ENCODE measurements around the gene XPO4.

DNA sequence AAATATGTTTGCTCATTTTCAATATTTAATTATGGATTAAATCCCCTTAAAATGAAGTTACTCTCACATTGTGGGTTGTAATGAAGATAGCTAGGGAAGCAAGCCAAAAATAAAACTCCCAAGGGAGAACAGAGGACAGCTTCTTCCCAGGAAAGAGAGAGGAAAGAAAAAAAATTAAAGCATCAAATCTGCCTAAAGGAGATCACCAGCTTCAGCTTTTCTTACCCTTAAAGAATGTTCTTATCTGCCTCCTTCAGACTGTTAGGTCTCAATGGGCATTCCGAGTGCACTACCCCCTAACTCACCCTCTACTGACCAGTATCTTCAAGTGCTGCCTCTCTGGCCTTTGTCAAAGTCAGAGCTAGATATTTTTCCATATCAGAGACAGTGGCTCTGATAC, 55.2 kb downstream of the XPO4 start:
- no peak for TF ChIP-seq POLR2A (IDR thresholded peaks at IDR 0.05)
- TF ChIP-seq, protein P1, sequence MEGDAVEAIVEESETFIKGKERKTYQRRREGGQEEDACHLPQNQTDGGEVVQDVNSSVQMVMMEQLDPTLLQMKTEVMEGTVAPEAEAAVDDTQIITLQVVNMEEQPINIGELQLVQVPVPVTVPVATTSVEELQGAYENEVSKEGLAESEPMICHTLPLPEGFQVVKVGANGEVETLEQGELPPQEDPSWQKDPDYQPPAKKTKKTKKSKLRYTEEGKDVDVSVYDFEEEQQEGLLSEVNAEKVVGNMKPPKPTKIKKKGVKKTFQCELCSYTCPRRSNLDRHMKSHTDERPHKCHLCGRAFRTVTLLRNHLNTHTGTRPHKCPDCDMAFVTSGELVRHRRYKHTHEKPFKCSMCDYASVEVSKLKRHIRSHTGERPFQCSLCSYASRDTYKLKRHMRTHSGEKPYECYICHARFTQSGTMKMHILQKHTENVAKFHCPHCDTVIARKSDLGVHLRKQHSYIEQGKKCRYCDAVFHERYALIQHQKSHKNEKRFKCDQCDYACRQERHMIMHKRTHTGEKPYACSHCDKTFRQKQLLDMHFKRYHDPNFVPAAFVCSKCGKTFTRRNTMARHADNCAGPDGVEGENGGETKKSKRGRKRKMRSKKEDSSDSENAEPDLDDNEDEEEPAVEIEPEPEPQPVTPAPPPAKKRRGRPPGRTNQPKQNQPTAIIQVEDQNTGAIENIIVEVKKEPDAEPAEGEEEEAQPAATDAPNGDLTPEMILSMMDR (IDR thresholded peaks at IDR 0.05): no peak
- TF ChIP-seq POLR2AphosphoS5 (IDR thresholded peaks at IDR 0.05): no peak

All from breast epithelium (tissue), 3 donors.